Cerebellar nuclear complex (tissue), 1 donor: Measurements from ENCODE around the gene NIBAN1.
"Not testable (repeated sequence)": the region's sequence is repeated elsewhere in the genome, so short reads cannot be mapped to it uniquely, and the experiment has no call there.

Experiments
- DNase-seq, 2 experiments: peaks; one replicate each; lab custom pipeline; 2025; lab: John Stamatoyannopoulos, UW

Gene NIBAN1

GRCh38 chr1:184973272-184974055, 844 bp downstream of the NIBAN1 start:
- no peak for DNase-seq

- DNase-seq = no peak
Measured at GRCh38 chr1:184972315-184973055, 1.8 kb downstream of the NIBAN1 start.

GRCh38 chr1:184971522-184972265, 2.6 kb downstream of the NIBAN1 start:
- DNase-seq = no peak

- no peak for DNase-seq
Measured at GRCh38 chr1:184970691-184971161, 3.6 kb downstream of the NIBAN1 start.

- DNase-seq = no peak
Measured at GRCh38 chr1:184966989-184967388, 7.3 kb downstream of the NIBAN1 start.

- no peak for DNase-seq
Measured at GRCh38 chr1:184965944-184966860, 8.1 kb downstream of the NIBAN1 start.

GRCh38 chr1:184965439-184965838, 8.9 kb downstream of the NIBAN1 start:
- DNase-seq = no peak

- DNase-seq = no peak
Measured at GRCh38 chr1:184959626-184960025, 14.7 kb downstream of the NIBAN1 start.

- DNase-seq = no peak
Measured at GRCh38 chr1:184958554-184959353, 15.6 kb downstream of the NIBAN1 start.

- DNase-seq = not testable (repeated sequence)
Measured at GRCh38 chr1:184957901-184958300, 16.4 kb downstream of the NIBAN1 start.

GRCh38 chr1:184956999-184957700, 17.2 kb downstream of the NIBAN1 start:
- DNase-seq = no peak

- DNase-seq = no peak
Measured at GRCh38 chr1:184954232-184954995, 19.9 kb downstream of the NIBAN1 start.

- no peak for DNase-seq
Measured at GRCh38 chr1:184953600-184954219, 20.6 kb downstream of the NIBAN1 start.

- DNase-seq = no peak
Measured at GRCh38 chr1:184952428-184952827, 21.9 kb downstream of the NIBAN1 start.

- DNase-seq = no peak
Measured at GRCh38 chr1:184951788-184952187, 22.5 kb downstream of the NIBAN1 start.

- no peak for DNase-seq
Measured at GRCh38 chr1:184950906-184951305, 23.4 kb downstream of the NIBAN1 start.

- no peak for DNase-seq
Measured at GRCh38 chr1:184950227-184950626, 24.1 kb downstream of the NIBAN1 start.

GRCh38 chr1:184947497-184948256, 26.6 kb downstream of the NIBAN1 start:
- no peak for DNase-seq
